ENCODE results near the gene ZDHHC11B.
A peak's percentile ranks its signal among the peaks of the same experiment; 100 is the strongest.
"Not testable (repeated sequence)": the region's sequence is repeated elsewhere in the genome, so short reads cannot be mapped to it uniquely, and the experiment has no call there.

Gene ZDHHC11B

DNA sequence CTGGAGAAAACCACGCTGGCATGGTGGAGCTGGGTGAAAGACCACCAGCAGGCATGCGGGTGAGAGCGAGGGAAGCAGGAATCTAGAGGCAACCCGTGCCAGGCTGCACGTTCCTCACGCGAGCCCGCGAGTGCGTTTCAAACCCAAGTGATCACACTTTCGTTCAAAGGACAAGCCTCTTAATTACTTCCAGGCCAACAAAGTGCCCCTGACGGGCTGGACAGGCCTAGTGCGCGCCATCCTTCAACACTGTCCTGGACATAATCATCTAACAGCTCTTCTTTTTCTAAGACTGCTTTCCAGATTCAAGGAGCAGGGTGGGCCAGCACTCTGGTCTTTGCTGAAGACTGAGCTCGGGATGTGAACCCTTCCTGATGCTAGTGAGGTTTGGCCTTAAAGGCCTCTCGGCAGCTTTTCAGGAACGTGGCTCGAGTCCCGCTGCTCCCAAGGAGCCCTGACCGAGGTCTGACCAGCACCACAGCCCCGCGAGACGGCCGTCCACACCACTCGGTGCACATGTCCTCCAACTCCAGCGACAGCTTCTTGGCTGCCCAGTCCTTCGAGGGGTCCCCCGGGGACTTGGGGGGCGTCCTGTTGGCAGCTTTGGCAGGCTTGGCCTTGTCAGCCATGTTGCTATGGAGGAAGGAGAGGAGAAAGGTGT lies 14.9 kb downstream of the ZDHHC11B start:
- peak; percentile 1 for DNase-seq (ENCODE audit: low read depth, low spot score)

DNA sequence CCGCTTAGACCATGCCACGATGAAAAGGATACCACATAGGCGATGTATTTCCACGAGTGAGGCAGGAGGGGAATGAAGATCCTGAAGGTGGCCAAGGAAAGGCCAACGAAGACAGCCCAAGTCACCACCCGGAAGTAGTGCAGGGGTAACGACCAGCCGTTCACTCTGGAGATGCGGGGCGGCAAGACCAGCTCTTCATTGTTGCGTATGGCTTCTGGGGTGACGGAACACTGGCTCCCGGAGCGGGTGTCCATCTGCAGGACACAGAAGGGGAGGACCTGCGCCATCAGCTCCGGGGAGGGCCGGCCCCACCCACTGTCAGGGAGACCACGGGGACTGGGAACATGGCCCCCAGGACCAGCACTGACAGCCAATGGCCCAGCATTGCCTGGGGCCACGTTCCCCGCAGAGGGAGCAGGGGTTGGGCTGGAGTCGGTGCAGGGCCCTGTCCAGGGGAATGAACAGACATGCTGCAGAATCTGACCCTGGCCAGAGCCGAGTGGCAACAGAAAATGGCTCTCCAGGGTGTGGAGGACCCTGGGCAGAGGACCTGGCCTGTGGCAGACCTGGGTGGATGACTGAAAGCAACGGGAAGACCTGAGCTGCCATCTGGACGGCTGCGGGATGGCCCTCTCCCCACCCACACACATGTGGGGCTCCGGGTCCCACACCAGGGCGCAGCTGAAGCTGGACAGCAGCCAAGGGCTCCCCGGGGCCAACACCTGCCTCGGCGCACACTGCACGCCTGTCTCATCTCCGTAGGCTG lies 17.7 kb downstream of the ZDHHC11B start:
- peak; percentile 17 for DNase-seq (ENCODE audit: low read depth, low spot score)

DNA sequence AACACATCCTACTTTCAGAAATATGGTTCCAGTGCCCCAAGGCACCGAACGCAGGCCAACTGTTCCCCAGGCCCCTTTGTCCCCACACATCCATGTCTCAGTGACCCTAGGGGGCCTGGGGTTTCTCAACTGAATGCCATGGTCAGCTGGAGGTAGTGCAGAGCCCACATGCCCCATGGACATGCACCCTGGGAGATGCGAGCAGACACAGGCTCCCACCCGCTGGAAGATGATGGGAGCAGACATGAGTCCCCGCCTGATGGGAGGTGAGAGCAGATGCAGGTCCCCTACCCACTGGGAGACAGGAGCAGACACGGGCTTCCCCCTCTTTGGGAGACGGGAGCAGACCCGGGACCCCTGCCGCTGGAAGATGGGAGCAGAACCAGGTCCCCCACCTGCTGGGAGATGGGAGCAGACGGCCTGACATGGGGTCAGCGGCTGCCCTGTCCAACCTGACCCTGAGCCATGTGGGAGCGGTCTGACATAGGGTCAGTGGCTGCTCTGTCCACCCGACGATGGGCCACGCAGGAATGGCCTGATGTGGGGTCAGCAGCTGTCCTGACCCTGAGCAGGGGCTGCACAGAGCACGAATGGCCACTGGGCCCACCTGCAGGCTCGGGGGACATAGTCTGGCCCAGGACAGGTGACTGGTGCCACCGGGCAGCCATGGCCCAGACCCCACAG lies 18.4 kb downstream of the ZDHHC11B start:
- DNase-seq (ENCODE audit: low read depth, low spot score): no peak

- no peak for DNase-seq (ENCODE audit: low read depth, low spot score)
Measured at GRCh38 chr5:763998-764781, 20.3 kb downstream of the ZDHHC11B start.

- DNase-seq (ENCODE audit: low read depth, low spot score): no peak
Measured at GRCh38 chr5:763397-763796, 21.1 kb downstream of the ZDHHC11B start.

- not testable (repeated sequence) for DNase-seq (ENCODE audit: low read depth, low spot score)
Measured at GRCh38 chr5:762996-763395, 21.5 kb downstream of the ZDHHC11B start.

DNA sequence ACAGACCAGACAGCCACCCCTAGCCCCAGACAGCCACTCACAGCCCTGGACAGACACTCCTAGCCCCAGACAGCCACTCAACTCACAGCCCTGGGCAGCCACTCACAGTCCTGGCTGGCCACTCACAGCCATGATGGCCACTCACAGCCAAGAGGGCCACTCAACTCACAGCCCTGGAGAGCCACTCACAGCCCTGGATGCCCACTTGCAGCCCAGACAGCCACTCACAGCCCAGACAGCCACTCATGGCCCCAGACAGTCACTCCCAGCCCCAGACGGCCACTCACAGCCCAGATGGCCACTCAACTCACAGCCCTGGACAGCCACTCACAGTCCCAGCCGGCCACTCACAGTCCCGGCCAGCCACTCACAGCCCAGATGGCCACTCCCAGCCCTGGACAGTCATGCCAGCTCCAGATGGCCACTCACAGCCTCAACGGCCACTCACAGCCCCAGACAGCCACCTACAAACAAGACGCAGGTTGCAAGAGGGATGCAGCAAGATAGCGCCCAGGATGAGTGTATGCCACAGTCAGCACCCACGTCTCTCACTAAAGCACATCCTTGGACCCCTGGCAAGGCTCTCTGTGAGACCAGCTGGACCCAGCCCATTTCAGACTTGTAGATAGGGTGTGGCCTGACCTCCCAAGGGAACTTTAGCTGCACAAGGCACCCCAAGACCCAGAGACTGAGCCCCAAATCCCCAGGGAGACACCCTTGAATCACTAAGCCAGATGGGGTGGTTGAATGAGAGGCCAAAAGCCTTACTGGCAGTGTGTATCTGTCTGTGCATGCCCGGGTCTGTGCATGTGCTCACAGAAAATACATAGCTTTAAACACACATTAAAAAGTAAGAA lies 22.4 kb downstream of the ZDHHC11B start:
- peak; percentile 3 for DNase-seq (ENCODE audit: low read depth, low spot score)

- DNase-seq (ENCODE audit: low read depth, low spot score): peak; percentile 4
Measured at GRCh38 chr5:761059-761771, 23.3 kb downstream of the ZDHHC11B start.

- peak; percentile 5 for DNase-seq (ENCODE audit: low read depth, low spot score)
Measured at GRCh38 chr5:760363-761058, 24.0 kb downstream of the ZDHHC11B start.

DNA sequence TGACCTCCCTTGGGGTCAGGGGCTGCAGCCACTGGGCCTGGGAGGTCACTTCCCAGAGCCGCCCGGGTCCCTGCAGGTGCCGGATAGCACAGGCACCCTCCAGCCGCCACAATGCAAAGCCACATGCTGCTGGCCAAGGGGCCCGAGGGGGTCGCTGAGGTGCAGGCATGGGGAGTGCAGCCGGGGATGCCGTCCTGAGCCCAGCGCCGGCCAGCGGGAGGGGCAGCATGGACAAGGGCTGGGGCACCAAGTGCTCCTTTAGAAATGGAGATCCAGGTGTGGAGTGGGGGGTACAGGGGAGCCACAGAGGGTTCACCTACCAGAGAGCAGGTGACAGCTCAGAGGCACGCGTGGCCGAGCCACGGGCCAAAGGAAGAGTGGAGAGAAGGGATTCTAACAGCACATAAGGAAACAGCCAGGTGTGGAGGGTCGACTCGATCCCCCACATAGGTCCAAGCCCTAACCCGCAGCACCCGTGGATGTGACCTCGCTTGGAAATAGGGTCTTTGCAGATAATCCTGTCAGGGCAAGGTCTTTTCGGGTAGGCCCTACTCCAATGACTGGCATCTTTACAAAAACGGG lies 24.7 kb downstream of the ZDHHC11B start:
- DNase-seq (ENCODE audit: low read depth, low spot score): no peak

DNA sequence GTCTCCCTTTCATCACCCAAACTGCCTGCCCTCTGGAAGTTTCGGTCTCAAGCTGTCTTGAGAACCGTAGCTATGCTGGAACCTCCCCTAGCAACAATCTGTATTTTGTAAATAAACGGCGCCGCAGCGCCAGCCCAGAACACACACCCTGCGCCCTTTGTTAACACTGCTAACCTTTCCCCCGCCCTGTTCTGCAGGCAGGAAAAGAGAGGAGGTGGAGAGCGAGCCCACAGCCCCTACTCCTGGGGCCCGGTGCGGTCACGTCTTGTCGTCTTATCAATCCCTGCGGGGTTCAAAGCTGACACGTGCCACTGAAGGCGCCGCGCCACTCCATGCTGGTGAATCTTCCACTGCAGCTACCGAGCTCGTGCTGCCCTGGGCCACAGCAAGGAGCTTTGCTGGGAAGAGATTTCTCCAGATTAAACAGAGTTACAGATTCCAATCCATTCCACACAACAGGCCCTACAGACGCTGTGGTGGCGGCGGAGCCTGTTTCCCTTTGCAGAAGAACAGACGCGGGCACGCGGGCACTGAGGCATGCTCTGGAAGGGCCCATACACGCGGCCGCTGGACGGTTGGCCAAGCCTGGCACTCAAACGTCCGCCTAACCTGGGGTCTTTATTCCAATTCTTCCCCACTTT lies 25.3 kb downstream of the ZDHHC11B start:
- DNase-seq (ENCODE audit: low read depth, low spot score): peak; percentile 98

- DNase-seq (ENCODE audit: low read depth, low spot score): peak; percentile 58
Measured at GRCh38 chr5:758698-759053, 25.9 kb downstream of the ZDHHC11B start.

DNA sequence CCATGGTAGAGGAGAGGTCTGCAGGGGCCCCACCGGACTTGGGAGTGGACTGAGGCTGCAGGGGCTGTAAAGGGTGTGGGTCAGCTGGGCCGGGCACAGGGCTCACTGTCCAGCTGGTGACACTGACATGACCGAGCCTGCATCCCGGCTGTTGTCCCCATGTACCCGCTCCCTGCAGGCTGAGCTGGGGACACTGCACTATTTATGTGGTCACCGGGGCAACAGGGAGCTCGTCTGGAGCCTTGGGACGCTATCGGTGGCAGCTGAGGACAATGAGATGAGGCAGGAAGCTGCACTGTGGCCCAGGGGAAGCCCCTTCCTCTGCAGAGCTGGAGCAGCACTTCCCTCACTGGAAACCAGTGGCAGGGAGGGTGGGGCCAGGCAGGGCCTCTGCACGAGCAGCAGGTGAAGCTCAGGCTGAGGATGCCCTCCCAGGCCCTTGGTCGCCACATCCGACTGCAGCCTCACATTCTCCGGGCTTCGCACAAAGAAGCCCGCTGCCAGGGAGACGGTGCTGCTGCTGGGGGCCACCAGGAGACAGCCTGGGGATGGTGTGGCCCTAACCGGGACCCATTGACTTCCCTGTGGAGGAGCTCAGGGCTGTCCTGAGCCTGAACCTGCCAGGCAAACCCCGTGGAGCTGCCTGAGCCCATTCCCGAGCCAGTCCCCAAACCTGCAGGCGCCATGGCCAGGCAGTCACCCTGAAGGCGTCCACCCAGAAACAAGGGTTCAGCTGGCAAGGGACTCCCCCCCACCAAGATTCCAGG lies 26.4 kb downstream of the ZDHHC11B start:
- peak; percentile 88 for DNase-seq (ENCODE audit: low read depth, low spot score)

- no peak for DNase-seq (ENCODE audit: low read depth, low spot score)
Measured at GRCh38 chr5:757346-757930, 27.1 kb downstream of the ZDHHC11B start.

GRCh38 chr5:756865-757345 lies 27.6 kb downstream of the ZDHHC11B start:
- no peak for DNase-seq (ENCODE audit: low read depth, low spot score)

- DNase-seq (ENCODE audit: low read depth, low spot score): no peak
Measured at GRCh38 chr5:756171-756570, 28.4 kb downstream of the ZDHHC11B start.

- not testable (repeated sequence) for DNase-seq (ENCODE audit: low read depth, low spot score)
Measured at GRCh38 chr5:754143-754632, 30.3 kb downstream of the ZDHHC11B start.
